NCI-H187 treated with DMSO at 0.1 percent for 48 hours (cell line): Measurements from ENCODE around the gene C19orf85.

Experiments used
- DNase-seq: peaks from one replicate; lab custom pipeline; 2025; lab: John Stamatoyannopoulos, UW

The C19orf85 gene

GRCh38 chr19:55477905-55478304 is 13.4 kb upstream of the C19orf85 start:
- DNase-seq = no peak

- peak; percentile 91 for DNase-seq
These were observed 11.7 kb upstream of the C19orf85 start, which contains the start of gene ZNF628 for GRCh38 chr19:55476100-55476775. Gene ZNF628, plus strand, starts transcription at chr19:55476617. Its CDS starts 3,294 bp downstream, at chr19:55479911.

GRCh38 chr19:55474269-55475265 is 10.0 kb upstream of the C19orf85 start:
- no peak for DNase-seq

GRCh38 chr19:55473225-55474012 is 8.9 kb upstream of the C19orf85 start:
- DNase-seq = no peak

GRCh38 chr19:55472463-55472862 is 7.9 kb upstream of the C19orf85 start:
- no peak for DNase-seq

- DNase-seq = no peak
These were observed 6.7 kb upstream of the C19orf85 start for GRCh38 chr19:55471266-55471665.

GRCh38 chr19:55468054-55468393 is 3.5 kb upstream of the C19orf85 start:
- DNase-seq = no peak

GRCh38 chr19:55467236-55468053 is 2.9 kb upstream of the C19orf85 start:
- no peak for DNase-seq

- DNase-seq = no peak
These were observed 1.7 kb upstream of the C19orf85 start for GRCh38 chr19:55466241-55466614.

- no peak for DNase-seq
These were observed 1.1 kb upstream of the C19orf85 start for GRCh38 chr19:55465460-55466240.

GRCh38 chr19:55464039-55464661 is 401 bp downstream of the C19orf85 start:
- no peak for DNase-seq

- DNase-seq = no peak
These were observed 944 bp downstream of the C19orf85 start for GRCh38 chr19:55463583-55464031.

GRCh38 chr19:55462722-55463121 is 1.8 kb downstream of the C19orf85 start:
- DNase-seq = no peak

- DNase-seq = no peak
These were observed 2.5 kb downstream of the C19orf85 start for GRCh38 chr19:55461974-55462626.

- peak; percentile 96 for DNase-seq
These were observed 3.1 kb downstream of the C19orf85 start, which contains the start of gene ISOC2 for GRCh38 chr19:55461259-55461973. Gene ISOC2, minus strand, starts transcription at chr19:55461642. Its CDS starts 5,156 bp downstream, at chr19:55456486.

- DNase-seq = no peak
These were observed 3.8 kb downstream of the C19orf85 start for GRCh38 chr19:55460670-55461258.

GRCh38 chr19:55459950-55460657 is 4.4 kb downstream of the C19orf85 start:
- no peak for DNase-seq

GRCh38 chr19:55459551-55459949 is 5.0 kb downstream of the C19orf85 start:
- no peak for DNase-seq
